ENCODE measurements around the gene TRPM2.

The TRPM2 gene

GRCh38 chr21:44331209-44331608 is 22.2 kb upstream of the TRPM2 start:
- Mint-ChIP-seq H3K4me1 (peaks cover 31% of the 10 kb centered on the region), H3K27ac (no peak overlapping the region), H3K36me3 (ENCODE audit: low read depth) (no peaks in the 10 kb centered on the region), H3K4me3 (no peak overlapping the region), H3K9me3 (no peaks in the 10 kb centered on the region), H3K27me3 (ENCODE audit: low read depth, poor library complexity) (no peaks in the 10 kb centered on the region)
- no peak for TF ChIP-seq CTCF (IDR thresholded peaks at IDR 0.05)
- no peak for DNase-seq

- Mint-ChIP-seq H3K4me3 (no peak overlapping the region), H3K36me3 (ENCODE audit: low read depth) (no peaks in the 10 kb centered on the region), H3K4me1 (peaks cover 32% of the 10 kb centered on the region), H3K27me3 (ENCODE audit: low read depth, poor library complexity) (no peaks in the 10 kb centered on the region), H3K27ac (peak overlapping the region; percentile 93), H3K9me3 (no peaks in the 10 kb centered on the region)
- no peak for DNase-seq
- TF ChIP-seq CTCF (IDR thresholded peaks at IDR 0.05): no peak
Measured at GRCh38 chr21:44331650-44332307, 21.6 kb upstream of the TRPM2 start.

GRCh38 chr21:44332383-44332782 is 21.0 kb upstream of the TRPM2 start:
- H3K4me3 Mint-ChIP-seq: peak overlapping the region; percentile 34
- DNase-seq: no peak
- H3K9me3 Mint-ChIP-seq: no peaks in the 10 kb centered on the region
- no peaks in the 10 kb centered on the region for H3K27me3 Mint-ChIP-seq (ENCODE audit: low read depth, poor library complexity)
- peak overlapping the region; percentile 93 for H3K27ac Mint-ChIP-seq
- H3K4me1 Mint-ChIP-seq: peaks cover 38% of the 10 kb centered on the region
- no peaks in the 10 kb centered on the region for H3K36me3 Mint-ChIP-seq (ENCODE audit: low read depth)
- TF ChIP-seq CTCF (IDR thresholded peaks at IDR 0.05): no peak

GRCh38 chr21:44332965-44333364 is 20.5 kb upstream of the TRPM2 start:
- no peak for TF ChIP-seq CTCF (IDR thresholded peaks at IDR 0.05)
- Mint-ChIP-seq H3K4me1 (peaks cover 44% of the 10 kb centered on the region), H3K27ac (no peak overlapping the region), H3K4me3 (no peak overlapping the region), H3K27me3 (ENCODE audit: low read depth, poor library complexity) (no peaks in the 10 kb centered on the region), H3K36me3 (ENCODE audit: low read depth) (no peaks in the 10 kb centered on the region), H3K9me3 (no peaks in the 10 kb centered on the region)
- DNase-seq: no peak

GRCh38 chr21:44333509-44334328 is 19.7 kb upstream of the TRPM2 start:
- Mint-ChIP-seq H3K36me3 (ENCODE audit: low read depth) (no peaks in the 10 kb centered on the region), H3K27ac (no peak overlapping the region), H3K9me3 (no peaks in the 10 kb centered on the region), H3K4me3 (no peak overlapping the region), H3K27me3 (ENCODE audit: low read depth, poor library complexity) (no peaks in the 10 kb centered on the region), H3K4me1 (peaks cover 46% of the 10 kb centered on the region)
- no peak for TF ChIP-seq CTCF (IDR thresholded peaks at IDR 0.05)
- no peak for DNase-seq

Measured in nephron progenitor cell (in vitro differentiated cells).